Measurements from ENCODE around the gene CACNA1C. TPM values are rescaled to one million over a fixed set of nuclear protein-coding genes. Genes with fewer than 3 reads are reported as not detected.

Gene CACNA1C
- total and polyA plus RNA-seq, 10 of the 15 experiments (the other 5 are each of a cell fraction or from before 2014, with no cell fraction given), result under 0.01 to 0.15 (median 0.09) TPM; not detected in 5

GRCh38 chr12:2152134-2152533 lies 99.3 kb downstream of the CACNA1C start (continued):
- no peak for TF ChIP-seq MAX (IDR thresholded peaks at IDR 0.05; ENCODE audit: low read depth, low read length)
- TF ChIP-seq IKZF2 (IDR thresholded peaks at IDR 0.05), result peak; percentile 62 to 70
- peak; percentile 57; the same call in 1 of the 2 replicates for TF ChIP-seq RAD51 (IDR thresholded peaks at IDR 0.05)
- TF ChIP-seq RELB (IDR thresholded peaks at IDR 0.05; ENCODE audit: low read depth), result no peak
- peak; percentile 94; the same call in 1 of the 2 replicates for TF ChIP-seq ESRRA (IDR thresholded peaks at IDR 0.05; ENCODE audit: low read length)
- no peak for TF ChIP-seq CREM (IDR thresholded peaks at IDR 0.05; ENCODE audit: low read depth)
- no peak for TF ChIP-seq IRF3 (IDR thresholded peaks at IDR 0.05)
- TF ChIP-seq POLR2AphosphoS5 (IDR thresholded peaks at IDR 0.05; ENCODE audit: low read length), result no peak
- peak; percentile 44; the same call in 1 of the 2 replicates for TF ChIP-seq CREB1 (IDR thresholded peaks at IDR 0.05; ENCODE audit: low read depth)
- TF ChIP-seq PAX5 (IDR thresholded peaks at IDR 0.05; ENCODE audit: borderline replicate concordance, low read depth, low read length), result 0 out of 2 replicates have a peak, but pooled peaks have one; percentile 10
- TF ChIP-seq PAX8 (IDR thresholded peaks at IDR 0.05), result no peak
- no peak for TF ChIP-seq NBN (IDR thresholded peaks at IDR 0.05)
- TF ChIP-seq FOS (IDR thresholded peaks at IDR 0.05; ENCODE audit: borderline replicate concordance, extremely low read depth, insufficient read length), result no peak
- no peak for TF ChIP-seq ZBTB11 (CRISPR knock-in tag; IDR thresholded peaks at IDR 0.05)
- peak; percentile 59 for TF ChIP-seq RUNX3 (IDR thresholded peaks at IDR 0.05; ENCODE audit: low read length)
- TF ChIP-seq ZNF622 (IDR thresholded peaks at IDR 0.05), result no peak
- TF ChIP-seq YY1 (IDR thresholded peaks at IDR 0.05; ENCODE audit: low read depth, low read length), result 0 out of 2 replicates have a peak, but pooled peaks have one; percentile 11
- TF ChIP-seq BACH1 (IDR thresholded peaks at IDR 0.05; ENCODE audit: borderline replicate concordance), result no peak
- no peak for TF ChIP-seq LARP7 (IDR thresholded peaks at IDR 0.05)
- no peak for TF ChIP-seq PML (IDR thresholded peaks at IDR 0.05; ENCODE audit: low read length)
- TF ChIP-seq MTA3 (IDR thresholded peaks at IDR 0.05; ENCODE audit: borderline replicate concordance, low read length), result no peak
- TF ChIP-seq KAT2A (conservative IDR thresholded peaks at IDR 0.05; ENCODE audit: control insufficient read depth, low read depth, low read length), result no peak
- no peak for TF ChIP-seq CHD2 (IDR thresholded peaks at IDR 0.05; ENCODE audit: borderline replicate concordance, low read depth, low read length)
- no peak for TF ChIP-seq STAT1 (conservative IDR thresholded peaks at IDR 0.05)
- TF ChIP-seq E2F4 (IDR thresholded peaks at IDR 0.05; ENCODE audit: low read depth, low read length), result no peak
- TF ChIP-seq CBFB (IDR thresholded peaks at IDR 0.05; ENCODE audit: low read depth), result no peak

Measured in GM12878 (cell line).